OCI-LY3 (cell line): ENCODE data around the gene TMEM98.

Experiments used
- CTCF ChIP-seq: fragments of 200-600, 300-600 bp; sonication (generic); IDR thresholded peaks from 2 replicates; pipeline ENCODE4 v1.5.1; 2014; ENCODE audit warnings: antibody characterized with exemption, low read length, low read depth
- EZH2phosphoT487 ChIP-seq: fragments of 200-600 bp; shearing (Covaris generic); IDR thresholded peaks from 2 replicates; pipeline ENCODE4 v1.6.1; 2018; ENCODE audit warnings: antibody characterized with exemption, mixed run types, low read depth

- no peak for TF ChIP-seq CTCF
- TF ChIP-seq EZH2phosphoT487, result no peak
Measured at GRCh38 chr17:32954477-32954876, 26.5 kb downstream of the TMEM98 start.
